NCI-H2171 treated with DMSO at 0.1 percent for 48 hours (cell line): ENCODE data around the gene FOXM1.
"Not testable (repeated sequence)": the region's sequence is repeated elsewhere in the genome, so short reads cannot be mapped to it uniquely, and the experiment has no call there.

Experiments used
- DNase-seq: peaks from one replicate; lab custom pipeline; 2025; lab: John Stamatoyannopoulos, UW

The FOXM1 gene

DNA sequence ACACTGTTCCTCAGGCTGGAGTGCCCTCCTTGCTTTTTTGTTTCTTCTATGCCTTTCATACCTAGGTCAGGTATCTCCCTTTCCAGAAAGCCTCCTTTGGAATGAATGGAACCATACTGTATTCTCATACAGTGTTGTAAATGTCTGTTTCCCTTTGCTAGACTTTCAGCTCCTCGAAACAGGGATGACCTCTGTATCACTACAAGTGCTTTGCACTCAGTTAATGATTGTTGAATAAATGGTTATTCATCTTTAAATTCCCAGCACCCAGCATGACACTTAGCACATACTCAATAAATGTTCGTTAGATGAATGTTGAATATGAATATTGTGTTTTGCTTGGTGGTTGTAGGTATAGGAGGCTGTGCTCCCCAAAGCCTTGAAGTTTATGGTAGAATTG lies 7.8 kb upstream of the FOXM1 start:
- DNase-seq = no peak

DNA sequence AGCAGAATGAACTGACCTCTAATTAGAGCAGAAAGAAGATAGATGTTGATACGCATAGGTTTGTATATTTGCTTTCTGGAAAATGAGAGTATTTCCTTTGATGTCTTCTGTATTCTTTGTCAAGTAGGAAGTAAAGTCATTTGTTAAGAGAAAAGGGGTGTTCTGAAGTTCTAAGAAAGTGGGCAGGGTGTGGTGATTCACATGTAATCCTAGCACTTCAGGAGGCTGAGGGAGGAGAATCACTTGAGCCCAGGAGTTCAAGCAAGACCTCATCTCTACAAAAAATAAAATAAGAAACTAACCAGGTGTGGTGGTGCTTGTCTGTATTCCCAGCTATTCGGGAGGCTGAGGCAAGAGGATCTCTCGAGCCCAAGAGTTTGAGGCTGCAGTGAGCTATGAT lies 2.9 kb upstream of the FOXM1 start:
- no peak for DNase-seq

GRCh38 chr12:2877953-2878732 lies 1.2 kb upstream of the FOXM1 start:
- no peak for DNase-seq

- peak; percentile 58 for DNase-seq
These were observed 435 bp downstream of the FOXM1 start for GRCh38 chr12:2876431-2877046.

- DNase-seq = not testable (repeated sequence)
These were observed 7.9 kb downstream of the FOXM1 start for GRCh38 chr12:2868986-2869632.

DNA sequence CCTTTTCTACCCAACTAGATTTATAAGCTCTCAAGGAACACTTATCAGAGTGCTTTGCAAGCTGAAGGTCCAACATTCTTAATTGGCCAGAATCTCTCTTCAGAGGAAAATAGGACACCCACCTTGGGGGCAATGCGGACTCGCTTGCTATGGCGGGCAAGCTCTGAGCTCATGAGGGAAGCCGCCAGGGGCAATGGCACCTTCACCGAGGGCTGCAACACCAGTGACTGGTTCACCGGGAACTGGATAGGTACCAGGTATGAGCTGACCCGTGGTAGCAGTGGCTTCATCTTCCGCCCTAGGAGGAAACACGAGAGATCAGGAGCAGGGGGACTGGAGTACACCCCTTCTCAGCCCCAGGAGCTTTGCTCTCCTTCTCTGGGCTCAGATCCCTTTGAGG lies 12.8 kb downstream of the FOXM1 start:
- DNase-seq = no peak

- not testable (repeated sequence) for DNase-seq
These were observed 13.6 kb downstream of the FOXM1 start for GRCh38 chr12:2863402-2863801.

DNA sequence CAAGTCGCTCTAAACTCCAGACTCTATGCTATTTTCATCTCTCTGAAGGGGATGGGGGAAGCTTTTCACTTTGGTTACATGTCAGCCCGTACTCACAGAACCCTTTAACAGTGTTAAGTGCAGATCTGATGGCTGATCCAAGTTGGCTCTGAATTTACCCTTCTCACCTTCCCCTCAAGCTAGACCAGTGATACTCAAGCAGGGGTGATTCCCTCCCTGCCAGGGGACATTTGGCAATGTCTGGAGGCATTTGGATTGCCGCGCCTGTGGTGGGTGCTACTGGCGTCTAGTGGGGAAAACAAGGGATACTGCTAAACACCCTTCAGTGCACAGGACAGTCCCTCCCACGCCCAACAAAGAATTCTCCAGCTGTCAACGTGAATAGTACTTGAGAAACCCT lies 14.1 kb downstream of the FOXM1 start:
- DNase-seq = no peak

DNA sequence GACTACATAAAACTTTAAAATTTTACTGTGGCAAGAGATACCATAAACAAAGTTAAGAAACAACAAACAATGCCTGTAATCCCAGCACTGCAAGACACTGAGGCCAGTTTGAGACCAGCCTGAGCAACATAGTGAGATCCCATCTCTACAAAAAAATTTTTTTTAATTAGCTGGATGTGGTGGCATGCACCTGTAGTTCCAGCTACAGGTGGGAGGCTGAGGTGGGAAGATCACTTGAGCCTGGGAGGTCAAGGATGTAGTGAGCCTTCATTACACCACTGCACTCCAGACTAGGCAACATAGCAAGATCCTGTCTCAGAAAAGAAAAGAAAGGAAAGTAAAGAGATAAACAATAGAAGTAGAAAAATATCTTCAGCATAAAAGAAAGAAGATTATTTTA lies 16.8 kb downstream of the FOXM1 start:
- DNase-seq = no peak

GRCh38 chr12:2858944-2859421 lies 18.0 kb downstream of the FOXM1 start:
- DNase-seq = no peak

DNA sequence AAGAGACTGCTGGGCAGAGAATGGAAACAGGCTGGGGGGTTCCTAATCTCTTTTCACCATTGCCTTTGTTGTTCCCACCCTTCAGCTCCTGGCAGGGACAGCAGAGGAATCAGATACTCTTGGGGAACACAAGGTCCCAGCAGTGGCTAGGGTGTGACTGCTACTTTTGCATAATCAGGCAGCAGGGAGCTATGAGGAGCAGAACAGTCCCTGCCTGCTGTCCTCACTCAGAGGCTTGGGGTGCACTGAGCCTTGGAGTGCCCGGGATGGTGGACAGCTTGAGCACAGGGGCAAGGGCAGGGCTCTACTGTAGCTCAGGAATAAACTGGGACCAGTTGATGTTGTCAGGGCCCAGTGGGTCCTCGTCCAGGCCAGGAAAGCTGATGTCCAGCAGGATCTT lies 18.6 kb downstream of the FOXM1 start:
- no peak for DNase-seq

DNA sequence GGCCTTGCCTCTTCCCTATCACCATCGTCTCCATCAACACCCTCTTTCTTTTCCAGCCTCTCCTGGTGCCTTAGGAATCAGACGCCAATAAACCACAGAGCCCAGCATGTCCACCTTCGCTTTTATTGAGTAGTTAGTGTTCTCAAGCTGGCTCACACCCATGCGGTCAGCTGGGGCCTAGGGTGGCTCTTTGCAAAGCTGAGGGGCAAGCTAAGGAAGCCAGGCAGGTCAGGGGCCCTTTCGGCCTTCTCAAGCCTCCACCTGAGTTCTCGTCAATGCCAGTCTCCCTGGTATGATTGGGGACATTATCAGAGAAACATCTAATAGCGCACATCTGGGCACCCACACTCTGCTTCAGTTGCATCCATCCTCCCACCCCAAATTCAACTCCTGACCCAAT lies 19.4 kb downstream of the FOXM1 start:
- DNase-seq = no peak

DNA sequence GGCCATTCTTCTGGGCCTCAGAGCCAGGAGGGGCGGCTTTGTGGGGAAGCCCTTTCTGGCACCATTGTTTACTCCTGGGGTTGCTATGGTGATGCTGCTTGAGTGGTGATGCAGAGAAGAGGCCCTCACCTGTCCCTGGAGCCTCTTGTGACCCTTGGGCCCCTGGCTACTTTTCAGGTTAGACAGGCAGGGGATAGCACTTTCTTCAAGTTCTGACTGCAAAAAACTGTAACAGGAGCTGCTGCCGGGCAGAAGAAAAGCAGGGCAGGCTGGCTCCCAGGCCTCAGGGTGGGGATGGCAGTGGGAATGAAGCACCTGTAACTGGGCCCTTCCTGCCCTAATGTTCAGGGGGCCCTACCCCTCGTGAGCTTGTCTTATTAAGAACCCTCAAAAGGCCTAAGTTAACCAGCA lies 19.9 kb downstream of the FOXM1 start, which contains the start of gene TEX52:
Gene TEX52 (minus strand): TSS at position 19 of the 411 bp plus-strand sequence. CDS start 13 bp downstream, at position 6.
- no peak for DNase-seq

- no peak for DNase-seq
These were observed 20.9 kb downstream of the FOXM1 start for GRCh38 chr12:2856051-2856450.

DNA sequence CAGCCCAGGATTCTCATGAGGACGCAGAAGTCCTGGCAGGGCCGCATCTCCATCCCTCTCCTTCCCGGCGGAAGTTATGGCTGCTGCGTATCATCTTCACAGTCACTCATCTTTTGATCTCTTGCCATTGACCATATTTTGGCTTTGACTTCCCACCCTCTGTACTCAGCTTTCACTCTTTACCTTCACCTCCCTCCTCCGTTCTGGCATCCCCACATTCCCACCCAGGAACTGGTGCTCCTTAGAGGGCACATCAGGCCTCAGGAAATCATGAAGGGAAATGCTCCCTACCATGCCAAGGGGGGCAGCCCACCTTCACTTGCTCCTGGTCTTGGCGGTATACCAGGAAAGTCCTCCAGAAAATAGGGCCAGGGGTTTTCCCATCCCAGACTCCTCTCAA lies 21.4 kb downstream of the FOXM1 start:
- DNase-seq = no peak

DNA sequence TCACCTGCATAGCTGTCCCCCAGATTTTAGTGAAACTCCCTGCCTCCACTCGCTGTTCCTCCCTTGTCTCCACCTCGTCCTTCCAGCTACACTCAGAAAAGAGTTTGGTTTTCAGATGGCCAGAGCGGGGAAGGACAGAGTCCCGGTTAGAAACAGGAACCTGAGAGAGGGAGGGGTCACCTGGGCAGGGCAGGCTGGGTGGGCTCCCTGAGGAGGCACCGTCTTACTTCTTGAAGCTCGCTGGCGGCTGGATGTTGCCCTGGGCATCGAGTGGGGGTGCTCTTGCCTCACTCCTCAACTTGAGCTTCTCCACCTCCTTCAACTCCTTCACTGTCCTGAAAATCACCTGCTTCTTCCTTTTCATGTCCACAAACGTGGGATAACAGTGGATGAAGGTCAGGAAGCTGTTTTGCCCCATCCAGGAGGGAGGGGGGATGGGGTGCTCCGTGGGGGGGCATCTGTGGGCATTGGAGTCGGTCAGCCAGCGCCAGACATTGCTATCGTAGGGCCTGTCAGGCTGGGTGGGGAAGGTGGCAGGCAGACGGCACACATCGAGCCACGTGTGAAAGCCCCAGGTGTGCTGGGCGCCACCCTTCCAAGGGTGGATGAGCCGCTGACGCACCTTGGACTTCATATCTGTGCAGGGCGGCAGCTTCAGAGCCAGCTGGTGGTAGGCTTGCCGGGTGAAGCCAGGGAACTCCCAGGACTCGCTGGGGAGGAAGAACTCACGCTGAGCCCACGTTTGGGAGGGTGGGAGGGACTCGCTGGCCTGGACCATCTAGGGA lies 22.1 kb downstream of the FOXM1 start:
- DNase-seq = no peak

DNA sequence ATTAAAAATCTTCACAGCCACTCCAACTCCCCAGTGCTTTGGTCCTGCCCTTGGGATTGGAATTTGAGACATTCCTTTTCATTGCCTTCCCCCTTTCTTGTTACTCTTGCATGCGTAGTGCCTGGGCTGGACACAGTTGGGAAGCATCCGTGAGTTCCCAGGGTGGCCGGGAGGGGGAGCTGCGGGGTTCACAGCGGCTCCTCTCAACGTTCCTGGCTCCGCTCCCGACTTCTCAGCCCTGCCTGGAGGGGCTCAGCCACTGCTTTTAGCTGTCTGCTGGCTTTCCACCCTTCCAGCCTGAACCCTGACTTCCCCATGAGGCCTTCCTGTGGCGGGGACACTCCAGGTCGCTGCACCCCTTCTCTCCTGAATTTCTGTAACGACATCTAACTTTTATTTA lies 23.3 kb downstream of the FOXM1 start:
- peak; percentile 58 for DNase-seq

GRCh38 chr12:2851931-2852330 lies 25.0 kb downstream of the FOXM1 start:
- no peak for DNase-seq

DNA sequence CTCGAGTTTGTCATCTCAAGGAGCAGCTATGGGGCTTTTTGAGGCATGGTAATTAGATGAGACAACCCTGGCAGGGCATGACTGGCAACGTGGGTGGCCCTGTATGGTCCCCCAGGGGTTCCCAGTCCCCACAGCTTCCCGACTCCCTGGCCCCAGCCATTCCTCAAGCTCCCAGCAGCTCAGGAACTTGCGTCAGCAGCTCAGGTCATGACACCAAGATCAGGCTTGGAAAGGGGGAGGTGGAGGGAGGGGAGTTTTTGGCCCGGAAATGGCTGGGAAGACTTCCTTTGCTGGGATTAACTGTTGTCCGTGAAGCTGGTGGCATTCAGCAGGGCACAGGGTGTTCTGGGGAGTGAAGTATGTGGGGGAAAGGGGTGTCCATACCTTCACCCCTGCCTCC lies 31.7 kb downstream of the FOXM1 start:
- no peak for DNase-seq

DNA sequence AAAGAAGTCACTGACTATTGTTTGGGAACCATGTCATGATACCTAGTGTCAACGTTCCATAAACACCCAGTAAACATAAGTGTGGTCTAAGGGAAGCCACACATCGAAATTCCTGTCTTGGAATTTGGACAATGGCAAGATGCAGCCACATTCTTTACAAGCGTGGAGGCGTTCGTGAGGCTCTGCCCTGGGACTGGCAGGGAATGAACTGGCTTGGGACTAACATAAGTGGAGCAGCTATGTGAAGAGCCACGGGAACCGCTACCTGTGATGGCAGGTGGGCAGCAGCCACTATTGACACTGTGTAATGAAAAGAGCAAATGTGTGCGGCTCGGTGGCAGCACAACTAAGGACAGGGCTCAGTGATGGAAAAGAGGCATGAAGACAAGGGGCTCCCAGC lies 32.2 kb downstream of the FOXM1 start:
- no peak for DNase-seq

- no peak for DNase-seq
These were observed 34.0 kb downstream of the FOXM1 start for GRCh38 chr12:2842948-2843347.

DNA sequence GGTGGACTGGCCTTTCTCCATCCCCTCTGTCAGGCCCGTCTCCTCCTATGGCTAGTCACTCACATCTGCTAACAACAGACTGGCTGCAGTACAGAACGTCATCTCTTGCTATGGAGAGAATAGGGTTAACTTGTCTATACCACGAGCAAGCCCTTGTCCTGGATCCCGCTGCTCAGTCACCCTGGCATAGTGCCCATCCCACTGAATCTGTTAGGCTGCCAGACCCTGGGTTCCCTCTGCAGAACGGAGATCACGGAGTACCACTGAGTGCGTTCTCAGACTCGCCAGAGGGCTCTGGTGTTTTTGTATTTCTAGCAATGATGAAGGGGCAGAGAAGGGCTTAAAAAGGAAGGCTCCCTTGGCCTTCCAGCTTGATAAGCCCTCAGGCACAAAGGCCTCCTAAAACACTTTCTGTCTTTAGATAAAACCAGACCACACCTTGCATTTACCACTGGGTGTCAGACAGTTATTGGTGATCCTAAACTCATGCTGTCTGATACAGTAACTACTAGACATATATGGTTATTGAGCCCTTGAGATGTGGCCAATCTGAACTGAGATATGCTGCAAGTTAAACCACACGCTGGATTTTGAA lies 35.8 kb downstream of the FOXM1 start:
- DNase-seq = no peak
